WTC11 (cell line): ENCODE measurements around the gene SBF1.

Experiments used
- ATF3 ChIP-seq: sonication (generic); formaldehyde crosslinking; conservative IDR thresholded peaks from 2 replicates; pipeline ENCODE4 v1.8.1; 2022; ENCODE audit warnings: mild to moderate bottlenecking, missing genetic modification reagents
- CTCF ChIP-seq: fragments of 200-600 bp; IDR thresholded peaks from 2 replicates; pipeline ENCODE4 v1.8.0; 2022; ENCODE audit warnings: antibody characterized with exemption
- E2F1 ChIP-seq: sonication (generic); formaldehyde crosslinking; IDR thresholded peaks from 2 replicates; pipeline ENCODE4 v1.8.0; 2022; ENCODE audit warnings: mild to moderate bottlenecking, missing genetic modification reagents
- FOXK1 ChIP-seq: sonication (generic); formaldehyde crosslinking; IDR thresholded peaks from 2 replicates; pipeline ENCODE4 v1.8.0; 2022; ENCODE audit warnings: mild to moderate bottlenecking, moderate library complexity, missing genetic modification reagents
- MLX ChIP-seq: sonication (generic); formaldehyde crosslinking; IDR thresholded peaks from 2 replicates; pipeline ENCODE4 v1.8.1; 2023; ENCODE audit warnings: mild to moderate bottlenecking, missing genetic modification reagents, moderate library complexity
- NFYB ChIP-seq: sonication (generic); formaldehyde crosslinking; conservative IDR thresholded peaks from 2 replicates; pipeline ENCODE4 v1.8.0; 2022; ENCODE audit warnings: low read depth, missing genetic modification reagents
- ZNF263 ChIP-seq: sonication (generic); formaldehyde crosslinking; IDR thresholded peaks from 2 replicates; pipeline ENCODE4 v1.8.1; 2022; ENCODE audit warnings: low read depth, mild to moderate bottlenecking, moderate library complexity, missing genetic modification reagents

GRCh38 chr22:50436841-50437341 lies 37.9 kb downstream of the SBF1 start:
- TF ChIP-seq CTCF (no peak), E2F1 (CRISPR knock-in tag) (no peak), ATF3 (no peak), ZNF263 (CRISPR knock-in tag) (no peak), NFYB (CRISPR knock-in tag) (no peak), MLX (no peak), FOXK1 (CRISPR knock-in tag) (no peak)
